RWPE1 (cell line): ENCODE results near the gene FADS3.
A peak's percentile ranks its signal among the peaks of the same experiment; 100 is the strongest.

ENCODE experiments used
- CTCF ChIA-PET: fragments of 350-600 bp; sonication (Branson Sonifier 250); formaldehyde crosslinking; extraction: SDS; loops from one replicate; lab custom pipeline; 2021; lab: Yijun Ruan, JAX
- POLR2A ChIA-PET: fragments of 400-600 bp; formaldehyde crosslinking; extraction: SDS; loops from one replicate; lab custom pipeline; 2020; ENCODE audit warnings: antibody characterized with exemption; ENCODE audit not compliant: low non-redundant PET; lab: Yijun Ruan, JAX
- DNase-seq: peaks from one replicate; pipeline ENCODE4 v3.0.0; 2012; ENCODE audit warnings: low spot score
- H3K27ac ChIP-seq: fragments of 450-650 bp; 2 replicates; pipeline ENCODE4 v1.5.1; 2017
- TF ChIP-seq, protein P1 (sequence below): fragments of 450-650 bp; conservative IDR thresholded peaks from 2 replicates; pipeline ENCODE4 v1.5.1; 2017; ENCODE audit warnings: low read depth, mild to moderate bottlenecking

FADS3 gene

DNA sequence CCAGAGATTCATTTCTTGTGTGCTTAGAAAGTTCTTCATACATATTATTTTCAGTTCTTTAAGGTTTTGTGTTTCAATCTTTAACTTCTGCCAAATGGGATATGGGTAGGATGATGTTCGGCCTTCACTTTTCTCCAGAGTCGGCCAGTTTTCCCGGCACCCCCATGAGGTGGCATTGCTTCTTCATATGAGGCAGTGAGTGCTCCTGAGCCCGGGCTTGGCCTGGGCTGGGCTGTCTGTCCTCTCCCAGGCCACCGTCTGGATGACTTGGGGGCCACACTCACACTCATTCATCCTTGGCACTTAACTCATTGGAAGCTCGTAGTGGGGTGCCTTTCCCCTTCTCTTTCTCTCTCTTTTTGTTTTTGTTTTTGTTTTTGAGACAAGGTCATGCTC, 39.4 kb downstream of the FADS3 start:
- POLR2A ChIA-PET, result no interaction called here

DNA sequence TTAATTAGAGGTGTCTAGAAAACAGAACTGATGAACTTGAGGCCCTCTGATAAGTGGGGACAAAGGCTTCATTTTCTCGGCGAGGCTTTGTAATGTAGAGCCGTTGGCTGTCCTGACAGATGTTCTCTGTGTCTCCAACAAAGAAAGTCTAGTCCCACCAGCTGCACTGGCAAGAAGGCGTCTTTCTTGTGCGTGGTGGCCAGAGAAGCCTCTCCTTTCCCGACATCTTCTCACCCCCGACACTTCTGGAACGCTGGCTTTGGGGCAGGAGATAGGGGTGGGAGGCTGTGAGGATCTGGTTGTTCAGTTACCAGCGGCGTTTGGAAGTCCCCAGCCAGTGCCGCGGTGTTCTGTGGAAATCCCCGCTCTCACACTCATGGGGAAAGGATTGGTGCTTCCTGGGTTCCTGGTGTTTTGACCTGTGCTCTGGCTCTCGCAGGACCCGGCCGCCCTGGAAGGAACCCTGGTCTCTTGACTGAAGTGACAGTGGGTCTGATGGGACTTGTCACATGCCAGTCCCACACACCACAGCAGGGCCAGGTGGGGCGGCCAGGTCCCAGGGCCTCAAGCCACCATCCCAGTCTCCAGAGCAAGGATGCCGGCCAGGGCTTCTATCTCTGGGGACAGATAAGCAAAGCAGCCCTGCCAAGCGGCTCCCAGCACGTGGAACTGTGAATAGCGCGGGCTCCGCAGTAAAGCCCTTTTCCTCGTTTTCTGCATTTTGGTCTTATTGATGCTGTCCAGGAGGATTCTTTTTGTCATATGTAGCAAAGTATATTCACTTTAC, 40.0 kb downstream of the FADS3 start:
- CTCF ChIA-PET, result interaction anchor here (0.6 kb wide), 2 partner anchors 22 to 111 kb away, joined by 4 to 6 read pairs; no protein-coding TSS in a partner anchor
- POLR2A ChIA-PET, result interaction anchor here (0.7 kb wide), 1 partner anchor 28 kb away, joined by 3 read pairs; no protein-coding TSS in a partner anchor

More for the DNA sequence above, 39.4 kb downstream of the FADS3 start:
- H3K27ac ChIP-seq, result peak overlapping the region; percentile 1
- DNase-seq, result no peak
- CTCF ChIA-PET, result interaction anchor here (0.6 to 0.7 kb wide), 2 partner anchors 21 to 319 kb away, joined by 3 to 6 read pairs; no protein-coding TSS in a partner anchor
- TF ChIP-seq, protein P1, sequence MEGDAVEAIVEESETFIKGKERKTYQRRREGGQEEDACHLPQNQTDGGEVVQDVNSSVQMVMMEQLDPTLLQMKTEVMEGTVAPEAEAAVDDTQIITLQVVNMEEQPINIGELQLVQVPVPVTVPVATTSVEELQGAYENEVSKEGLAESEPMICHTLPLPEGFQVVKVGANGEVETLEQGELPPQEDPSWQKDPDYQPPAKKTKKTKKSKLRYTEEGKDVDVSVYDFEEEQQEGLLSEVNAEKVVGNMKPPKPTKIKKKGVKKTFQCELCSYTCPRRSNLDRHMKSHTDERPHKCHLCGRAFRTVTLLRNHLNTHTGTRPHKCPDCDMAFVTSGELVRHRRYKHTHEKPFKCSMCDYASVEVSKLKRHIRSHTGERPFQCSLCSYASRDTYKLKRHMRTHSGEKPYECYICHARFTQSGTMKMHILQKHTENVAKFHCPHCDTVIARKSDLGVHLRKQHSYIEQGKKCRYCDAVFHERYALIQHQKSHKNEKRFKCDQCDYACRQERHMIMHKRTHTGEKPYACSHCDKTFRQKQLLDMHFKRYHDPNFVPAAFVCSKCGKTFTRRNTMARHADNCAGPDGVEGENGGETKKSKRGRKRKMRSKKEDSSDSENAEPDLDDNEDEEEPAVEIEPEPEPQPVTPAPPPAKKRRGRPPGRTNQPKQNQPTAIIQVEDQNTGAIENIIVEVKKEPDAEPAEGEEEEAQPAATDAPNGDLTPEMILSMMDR, result no peak

DNA sequence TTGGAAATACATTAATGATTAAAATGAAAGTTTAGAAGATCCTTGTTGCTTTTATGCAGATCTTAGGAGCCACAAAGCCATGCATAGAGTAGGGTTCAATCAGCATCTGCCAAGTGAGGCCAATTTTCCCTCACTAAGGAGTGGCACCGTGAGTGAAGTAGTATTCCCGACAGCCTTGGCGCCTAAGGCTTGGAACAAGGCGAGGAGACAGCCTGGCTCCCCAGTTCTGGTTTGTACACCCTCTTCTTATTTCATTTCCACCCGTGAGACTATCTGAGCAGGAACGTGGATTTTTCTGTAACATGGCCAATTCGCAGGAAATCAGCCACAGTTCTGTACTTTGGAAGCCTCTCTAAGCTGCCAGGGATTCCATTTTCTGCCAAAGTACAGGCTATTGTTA, 40.7 kb downstream of the FADS3 start:
- H3K27ac ChIP-seq, result no peak overlapping the region
- TF ChIP-seq, protein P1, result no peak
- POLR2A ChIA-PET, result interaction anchor here (0.7 kb wide), 1 partner anchor 28 kb away, joined by 3 read pairs; no protein-coding TSS in a partner anchor

More for the DNA sequence above, 40.0 kb downstream of the FADS3 start:
- TF ChIP-seq, protein P1, result no peak
- peak overlapping the region; percentile 17 for H3K27ac ChIP-seq
- no peak for DNase-seq

DNA sequence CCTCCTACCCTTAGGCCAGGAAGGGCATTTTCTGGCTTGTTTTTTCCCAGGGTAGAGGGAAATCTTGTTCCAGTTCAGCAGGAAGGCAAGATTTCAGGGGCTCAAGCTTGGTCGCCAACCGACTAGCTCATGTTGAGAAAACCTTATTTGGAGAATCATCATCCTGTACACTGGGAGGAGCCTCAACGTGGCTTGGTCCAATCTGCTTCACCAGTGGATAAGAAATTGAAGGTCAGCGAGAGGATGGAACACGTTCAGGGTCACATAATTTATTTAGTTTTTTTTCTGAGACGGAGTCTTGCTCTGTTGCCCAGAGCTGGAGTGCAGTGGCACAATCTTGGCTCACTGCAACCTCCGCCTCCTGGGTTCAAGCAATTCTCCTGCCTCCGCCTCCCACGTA, 42.7 kb downstream of the FADS3 start:
- peak overlapping the region; percentile 16; the same call in 1 of the 2 replicates for H3K27ac ChIP-seq
- ChIA-PET CTCF (no interaction called here), POLR2A (no interaction called here)
- DNase-seq, result no peak
- TF ChIP-seq, protein P1, result no peak

More for the DNA sequence above, 40.7 kb downstream of the FADS3 start:
- DNase-seq, result no peak
- CTCF ChIA-PET, result interaction anchor here (0.6 kb wide), 1 partner anchor 111 kb away, joined by 4 read pairs; no protein-coding TSS in a partner anchor

DNA sequence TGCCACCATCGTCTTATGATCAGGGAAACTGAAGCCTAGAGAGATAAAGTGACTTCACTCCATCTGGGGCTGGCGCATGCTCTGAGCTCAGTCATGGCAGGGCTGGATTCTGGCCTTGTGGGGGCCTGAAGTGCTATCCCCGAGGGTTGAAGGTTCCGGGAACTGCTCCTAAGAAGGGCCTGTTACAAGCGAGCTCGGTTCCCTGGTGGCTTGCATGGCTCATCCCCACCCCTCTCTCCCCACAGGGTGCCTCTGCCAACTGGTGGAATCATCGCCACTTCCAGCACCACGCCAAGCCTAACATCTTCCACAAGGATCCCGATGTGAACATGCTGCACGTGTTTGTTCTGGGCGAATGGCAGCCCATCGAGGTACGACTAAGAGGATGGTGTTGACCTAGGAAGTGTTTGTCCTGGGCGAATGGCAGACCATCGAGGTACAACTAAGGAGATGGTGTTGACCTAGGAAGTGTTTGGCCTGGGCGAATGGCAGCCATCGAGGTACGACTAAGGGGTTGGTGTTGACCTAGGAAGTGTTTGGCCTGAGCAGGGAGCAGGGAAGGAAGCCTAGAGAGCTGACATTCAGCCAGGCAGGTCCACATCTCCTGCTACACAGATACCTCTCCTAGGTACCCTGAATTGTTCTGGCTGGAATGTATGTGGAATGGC, 43.3 kb downstream of the FADS3 start:
- POLR2A ChIA-PET, result no interaction called here
- CTCF ChIA-PET, result no interaction called here
- TF ChIP-seq, protein P1, result no peak
- DNase-seq, result no peak
- peak overlapping the region; percentile 34 for H3K27ac ChIP-seq

DNA sequence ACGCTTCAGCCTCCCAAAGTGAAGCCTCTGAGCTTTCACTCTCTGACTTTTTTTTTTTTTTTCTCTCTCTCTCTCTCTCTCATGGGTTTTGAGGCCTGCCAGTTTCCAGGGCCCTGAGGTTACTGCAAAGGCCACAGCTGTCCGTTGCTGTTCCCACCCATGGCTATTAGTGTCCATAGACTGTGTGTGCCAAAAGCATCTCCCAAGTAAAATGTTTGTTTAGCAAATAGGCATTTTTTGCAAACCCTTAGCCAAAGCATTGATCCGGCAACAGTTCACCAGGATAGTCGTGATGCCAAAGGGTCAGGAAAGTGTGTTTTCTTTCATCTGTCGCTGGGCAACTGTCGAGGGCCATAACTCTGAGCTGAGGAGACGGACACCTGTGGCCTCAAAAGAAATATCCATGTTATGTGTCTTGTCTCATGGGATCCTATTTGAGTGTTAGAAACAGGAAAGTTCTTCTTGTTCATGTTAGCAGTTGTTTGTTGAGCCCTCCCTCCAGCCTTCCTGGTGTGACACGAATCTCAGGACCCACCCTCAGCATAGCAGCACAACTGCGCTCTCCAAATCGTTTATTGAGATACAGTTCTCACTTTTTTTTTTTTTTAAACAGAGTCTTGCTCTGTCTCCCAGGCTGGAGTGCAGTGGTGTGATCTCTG, 44.9 kb downstream of the FADS3 start:
- TF ChIP-seq, protein P1, result no peak
- no peak overlapping the region for H3K27ac ChIP-seq
- CTCF ChIA-PET, result interaction anchor here (1.0 kb wide), 1 partner anchor 235 kb away, joined by 4 read pairs; no protein-coding TSS in a partner anchor
- POLR2A ChIA-PET, result no interaction called here
- no peak for DNase-seq
